Muscle layer of duodenum (tissue), 2 donors: Measurements from ENCODE around the gene ZSCAN23.

ENCODE experiments used
- H3K27ac ChIP-seq: one replicate; pipeline ENCODE4 v1.7.0; 2013; ENCODE audit warnings: mild to moderate bottlenecking, low read length
- H3K27me3 ChIP-seq: one replicate; pipeline ENCODE4 v1.7.0; 2013; ENCODE audit warnings: low read depth, mild to moderate bottlenecking, control low read depth, low read length
- H3K36me3 ChIP-seq, 2 donors: one replicate each; pipeline ENCODE4 v1.7.0; 2013; ENCODE audit warnings: low read length in 2 of 2, control low read depth in 1 of 2, mild to moderate bottlenecking in 1 of 2; ENCODE audit not compliant: insufficient read depth in 2 of 2, control insufficient read depth in 1 of 2
- H3K4me1 ChIP-seq, 2 donors: one replicate each; pipeline ENCODE4 v1.7.0; 2013; ENCODE audit warnings: low read length in 2 of 2, mild to moderate bottlenecking in 2 of 2, control low read depth in 1 of 2, moderate library complexity in 1 of 2; ENCODE audit not compliant: insufficient read depth in 2 of 2, control insufficient read depth in 1 of 2
- H3K4me3 ChIP-seq, 2 donors: one replicate each; pipeline ENCODE4 v1.7.0; 2013; ENCODE audit warnings: low read length in 2 of 2, low read depth in 1 of 2, mild to moderate bottlenecking in 1 of 2
- H3K9me3 ChIP-seq, 2 donors: one replicate each; pipeline ENCODE4 v1.7.0; 2013; ENCODE audit warnings: low read length in 2 of 2, control low read depth in 1 of 2, mild to moderate bottlenecking in 1 of 2; ENCODE audit not compliant: control insufficient read depth in 1 of 2
- donor health status: healthy.

Gene ZSCAN23

DNA sequence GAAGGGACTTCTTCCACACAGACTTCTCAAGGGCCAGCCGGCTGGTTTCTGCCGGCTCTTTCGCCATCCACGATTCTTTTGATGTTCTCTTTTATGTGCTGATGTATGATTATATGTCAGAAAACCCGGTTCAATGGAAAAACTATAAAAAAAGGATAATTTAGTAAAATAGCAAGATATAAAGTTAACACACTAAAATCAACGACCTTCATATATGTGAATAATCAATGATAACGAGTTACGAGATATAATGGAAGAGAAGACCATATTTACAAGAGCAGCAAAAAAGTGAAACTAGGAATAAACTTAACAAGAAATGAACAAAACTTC, 43.2 kb downstream of the ZSCAN23 start:
- H3K27ac ChIP-seq, result peak overlapping the region; percentile 40
- peaks cover 0 to 19% of the 10 kb centered on the region in 2 donors for H3K4me1 ChIP-seq
- H3K4me3 ChIP-seq, result peak overlapping the region; percentile 97 to 98
- peaks cover 0 to 7% of the 10 kb centered on the region in 2 donors for H3K36me3 ChIP-seq
- no peaks in the 10 kb centered on the region for H3K27me3 ChIP-seq
- no peaks in the 10 kb centered on the region for H3K9me3 ChIP-seq

DNA sequence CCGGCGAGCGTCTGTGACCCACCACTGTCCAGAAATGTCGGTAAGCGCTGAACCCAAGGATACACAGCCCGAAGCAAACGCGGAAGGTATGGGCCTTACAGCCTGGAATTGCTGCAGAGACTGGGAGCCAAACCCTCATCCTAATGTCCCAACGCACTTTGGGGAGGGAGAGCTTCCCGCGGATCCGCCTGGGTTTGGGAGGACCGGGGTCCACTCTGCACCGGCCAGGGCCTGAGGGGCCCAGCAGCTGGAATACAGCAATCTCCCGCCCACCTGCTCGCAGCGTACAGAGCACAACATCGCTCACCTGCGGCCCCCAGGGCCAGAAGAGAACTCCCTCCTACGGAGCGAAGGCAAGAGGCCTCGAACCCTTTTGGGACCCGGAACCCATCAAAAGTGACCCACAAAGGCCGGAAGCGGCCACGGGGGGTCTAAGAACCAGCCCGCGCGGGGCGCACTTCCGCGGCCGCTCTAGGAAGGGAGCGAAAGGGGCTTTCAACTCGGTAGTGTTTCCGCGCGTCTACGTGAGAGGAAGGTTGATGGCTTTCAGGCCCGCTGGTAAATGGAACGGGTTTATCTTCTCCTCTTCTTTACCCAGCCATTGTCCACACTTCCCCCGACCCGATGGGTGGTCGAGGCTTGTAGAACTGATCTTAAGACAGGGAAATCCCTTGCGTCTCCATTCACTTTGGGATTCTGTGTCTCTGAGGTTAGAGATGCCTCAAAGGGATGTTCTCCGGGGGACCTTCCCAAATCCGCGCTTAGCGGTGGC, 43.8 kb downstream of the ZSCAN23 start, which contains the start of gene ZSCAN12:
ZSCAN12 (minus strand) TSS at position 398 of the 772 bp plus-strand sequence. CDS start 1,342 bp downstream, outside the sequence.
- Histone ChIP-seq H3K4me1 (peaks cover 0 to 19% of the 10 kb centered on the region in 2 donors), H3K36me3 (peaks cover 0 to 7% of the 10 kb centered on the region in 2 donors), H3K9me3 (no peaks in the 10 kb centered on the region), H3K27ac (peak within 1 kb of the TSS; percentile 40), H3K27me3 (no peaks in the 10 kb centered on the region), H3K4me3 (peak within 1 kb of the TSS; percentile 97 to 98)

DNA sequence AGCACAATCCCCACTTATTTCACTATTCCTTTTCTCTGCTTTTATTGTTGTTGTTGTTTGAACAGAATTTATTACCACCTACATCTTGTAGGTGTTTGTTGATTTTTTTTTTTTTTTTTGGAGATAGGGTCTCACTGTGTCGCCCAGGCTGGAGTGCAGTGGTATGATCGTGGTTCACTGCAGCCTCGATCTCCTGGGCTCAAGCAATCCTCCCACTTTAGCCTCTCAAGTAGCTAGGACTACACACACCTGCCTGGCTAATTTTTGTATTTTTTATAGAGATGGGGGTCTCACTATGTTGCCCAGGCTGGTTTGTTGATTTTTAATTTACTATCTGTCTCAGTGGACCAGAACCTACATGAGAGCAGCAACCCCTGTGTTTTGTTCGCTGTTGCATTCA, 47.4 kb downstream of the ZSCAN23 start:
- H3K4me3 ChIP-seq, result no peak overlapping the region
- no peak overlapping the region for H3K27ac ChIP-seq
- no peaks in the 10 kb centered on the region for H3K9me3 ChIP-seq
- H3K36me3 ChIP-seq, result peaks cover 15 to 25% of the 10 kb centered on the region in 2 donors
- H3K27me3 ChIP-seq, result no peaks in the 10 kb centered on the region
- peaks cover 0 to 19% of the 10 kb centered on the region in 2 donors for H3K4me1 ChIP-seq

DNA sequence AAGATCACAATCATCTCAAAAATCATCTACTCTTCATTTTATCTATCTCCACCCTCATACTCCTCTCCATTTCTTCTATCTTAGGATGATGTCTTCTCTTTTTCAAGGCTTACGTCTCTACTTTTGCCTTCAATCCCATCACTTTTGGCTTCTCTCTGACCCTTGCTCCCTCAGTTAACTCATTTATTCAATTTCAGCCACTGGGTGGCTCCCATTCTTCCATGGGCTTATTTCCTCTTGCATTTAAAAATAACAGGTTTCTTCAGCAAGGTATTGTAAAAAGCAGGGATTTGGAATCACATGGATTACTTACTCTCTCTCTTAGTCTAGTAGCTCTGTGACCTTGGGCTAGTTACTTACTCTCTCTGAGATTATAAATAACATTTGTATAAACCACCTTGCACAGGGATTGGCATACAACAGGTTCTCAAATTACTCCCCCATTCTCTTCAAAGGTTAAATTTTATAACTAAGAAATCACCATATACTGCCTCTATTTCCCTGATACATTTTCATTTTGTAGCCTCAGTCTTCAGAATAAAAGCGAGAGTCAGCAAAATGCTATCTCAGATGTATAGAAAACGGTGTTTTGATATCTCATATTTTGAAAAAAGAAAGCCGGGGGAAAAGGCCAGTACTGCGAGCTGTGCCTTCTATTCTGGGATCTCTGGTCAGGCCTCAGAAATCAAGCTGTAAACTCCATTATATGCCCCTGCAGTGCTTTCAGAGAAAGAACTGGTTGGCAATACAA, 49.2 kb downstream of the ZSCAN23 start:
- no peak overlapping the region for H3K4me3 ChIP-seq
- H3K4me1 ChIP-seq, result peaks cover 0 to 16% of the 10 kb centered on the region in 2 donors
- no peak overlapping the region for H3K27ac ChIP-seq
- peaks cover 26 to 42% of the 10 kb centered on the region in 2 donors for H3K36me3 ChIP-seq
- no peaks in the 10 kb centered on the region for H3K9me3 ChIP-seq
- H3K27me3 ChIP-seq, result no peaks in the 10 kb centered on the region

DNA sequence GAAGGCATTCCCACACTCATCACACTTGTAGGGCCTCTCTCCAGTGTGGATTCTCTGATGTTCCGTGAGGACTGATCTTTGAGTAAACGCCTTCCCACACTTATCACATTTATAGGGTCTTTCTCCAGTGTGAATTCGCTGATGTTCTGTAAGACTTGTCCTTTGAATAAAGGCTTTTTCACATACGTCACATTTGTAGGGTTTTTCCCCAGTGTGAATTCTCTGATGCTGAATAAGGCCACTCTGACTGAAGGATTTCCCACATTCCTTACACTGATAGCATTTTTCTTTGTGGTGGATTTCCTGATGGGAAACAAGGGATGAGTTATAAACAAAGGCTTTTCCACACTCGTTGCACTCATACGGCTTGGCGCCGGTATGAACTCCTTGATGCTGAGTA, 52.6 kb downstream of the ZSCAN23 start:
- peaks cover 40 to 46% of the 10 kb centered on the region in 2 donors for H3K36me3 ChIP-seq
- H3K27ac ChIP-seq, result no peak overlapping the region
- H3K27me3 ChIP-seq, result no peaks in the 10 kb centered on the region
- no peaks in the 10 kb centered on the region for H3K4me1 ChIP-seq
- no peaks in the 10 kb centered on the region for H3K9me3 ChIP-seq
- H3K4me3 ChIP-seq, result no peak overlapping the region

DNA sequence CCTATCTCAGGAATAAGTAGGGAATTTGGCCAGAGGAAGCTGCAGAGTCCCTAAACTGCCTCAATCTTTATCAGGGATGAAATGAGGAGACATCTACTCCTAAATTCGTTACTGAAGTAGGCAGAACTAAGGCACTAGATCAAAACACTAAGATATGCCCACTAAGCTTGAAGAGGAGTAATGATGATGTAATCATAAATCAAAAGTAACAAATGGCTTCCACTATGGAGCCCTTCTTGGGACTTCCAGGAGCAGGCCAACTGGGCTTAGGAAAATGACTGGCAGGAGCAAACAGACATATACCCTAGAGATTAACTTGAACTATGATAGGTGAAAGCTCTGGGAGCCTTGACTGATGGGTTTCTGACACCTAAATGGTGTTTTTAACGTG, 59.2 kb downstream of the ZSCAN23 start:
- peaks cover 24 to 31% of the 10 kb centered on the region in 2 donors for H3K36me3 ChIP-seq
- H3K27ac ChIP-seq, result peak overlapping the region; percentile 74
- peaks cover 0 to 8% of the 10 kb centered on the region in 2 donors for H3K4me1 ChIP-seq

DNA sequence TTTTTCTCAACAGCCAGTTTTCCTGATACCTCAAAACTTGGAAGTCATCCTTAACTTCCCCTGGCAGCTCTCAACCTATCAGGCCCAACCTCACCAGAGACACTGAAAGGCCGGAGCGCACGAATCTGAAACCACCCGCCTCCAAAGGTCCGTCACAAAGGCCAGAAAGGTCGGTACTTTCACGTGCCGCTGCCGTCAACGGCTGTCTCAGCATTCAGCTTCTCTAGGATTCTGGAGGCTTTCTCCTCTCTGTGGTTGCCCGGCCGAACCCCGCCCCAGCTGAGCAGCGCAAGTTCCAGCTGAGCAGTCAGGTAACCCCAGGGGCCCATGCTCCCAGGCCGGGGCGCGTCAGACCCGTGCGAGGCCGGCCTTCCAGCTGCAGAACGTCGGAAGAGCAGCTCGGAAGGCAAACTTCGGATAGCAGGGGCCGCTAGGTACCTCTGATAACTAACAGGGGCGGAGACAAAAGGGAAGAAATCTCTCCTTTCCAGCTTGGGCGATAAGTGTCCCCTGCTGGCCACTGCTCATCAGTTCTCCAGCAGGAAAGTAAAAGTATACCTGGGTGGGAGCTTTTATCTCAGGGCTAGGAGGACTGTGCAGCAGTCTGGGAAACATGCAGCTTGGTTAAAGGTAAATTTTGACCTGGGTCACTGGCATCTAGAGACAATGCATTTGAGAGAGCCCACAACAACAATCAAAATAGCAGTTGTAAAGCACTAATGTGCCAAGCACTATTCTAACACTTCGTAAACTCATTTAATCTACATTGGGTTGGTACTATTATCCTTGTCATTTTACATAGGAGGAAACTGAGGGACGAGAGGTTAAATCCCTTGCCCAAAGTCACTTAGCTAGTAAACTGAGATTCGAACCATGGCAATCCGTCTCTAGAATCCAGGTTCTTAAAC, 59.8 kb downstream of the ZSCAN23 start:
- no peaks in the 10 kb centered on the region for H3K27me3 ChIP-seq
- peak overlapping the region; percentile 66 to 71 for H3K4me3 ChIP-seq
- H3K27ac ChIP-seq, result peak overlapping the region; percentile 74
- no peaks in the 10 kb centered on the region for H3K9me3 ChIP-seq
- peaks cover 18 to 25% of the 10 kb centered on the region in 2 donors for H3K36me3 ChIP-seq
- H3K4me1 ChIP-seq, result peaks cover 0 to 8% of the 10 kb centered on the region in 2 donors

More for the DNA sequence above, 59.2 kb downstream of the ZSCAN23 start:
- Histone ChIP-seq H3K4me3 (no peak overlapping the region), H3K27me3 (no peaks in the 10 kb centered on the region), H3K9me3 (no peaks in the 10 kb centered on the region)
